HCT116 (cell line): ENCODE measurements around the gene ZNF469.

Source experiments
- EGR1 ChIP-seq: IDR thresholded peaks from 2 replicates; pipeline ENCODE4 v1.6.1; 2012; ENCODE audit warnings: low read depth
- EZH2 ChIP-seq: fragments of 200-600 bp; sonication (generic); IDR thresholded peaks from 2 replicates; pipeline ENCODE4 v1.6.1; 2017; ENCODE audit warnings: antibody characterized with exemption, mixed run types
- POLR2A ChIP-seq: IDR thresholded peaks from 2 replicates; pipeline ENCODE4 v1.7.0; 2011; ENCODE audit warnings: borderline replicate concordance; ENCODE audit not compliant: insufficient read depth, insufficient read length; ENCODE audit errors: extremely low read depth
- POLR2AphosphoS5 ChIP-seq: IDR thresholded peaks from 2 replicates; pipeline ENCODE4 v1.6.1; 2011; ENCODE audit warnings: mild to moderate bottlenecking, low read depth, low read length, moderate library complexity
- SP1 ChIP-seq: IDR thresholded peaks from 2 replicates; pipeline ENCODE4 v1.6.1; 2012; ENCODE audit warnings: low read depth
- ZFX ChIP-seq: fragments of 450-650 bp; IDR thresholded peaks from 2 replicates; pipeline ENCODE4 v1.6.1; 2017
- ZNF274 ChIP-seq: fragments of 200-500 bp; sonication (Bioruptor generic); IDR thresholded peaks from 2 replicates; pipeline ENCODE4 v1.6.1; 2014; ENCODE audit warnings: mild to moderate bottlenecking, low read depth, low read length, inconsistent platforms
- TF ChIP-seq, protein P1 (sequence below), 3 experiments: fragments of 200-600 bp in 1 of 3; sonication (generic) in 1 of 3; IDR thresholded peaks in 2 of 3; conservative IDR thresholded peaks in 1 of 3; 2 replicates each; pipeline ENCODE4 v1.5.1; 2012 to 2017; ENCODE audit warnings: low read depth in 2 of 3, low read length in 2 of 3, antibody characterized with exemption in 1 of 3, borderline replicate concordance in 1 of 3, control low read depth in 1 of 3, mild to moderate bottlenecking in 1 of 3, mixed read lengths in 1 of 3, mixed run types in 1 of 3, moderate library complexity in 1 of 3; ENCODE audit not compliant: insufficient read depth in 1 of 3
- TF ChIP-seq, protein P2 (sequence below): IDR thresholded peaks from 2 replicates; pipeline ENCODE4 v1.6.1; 2012

DNA sequence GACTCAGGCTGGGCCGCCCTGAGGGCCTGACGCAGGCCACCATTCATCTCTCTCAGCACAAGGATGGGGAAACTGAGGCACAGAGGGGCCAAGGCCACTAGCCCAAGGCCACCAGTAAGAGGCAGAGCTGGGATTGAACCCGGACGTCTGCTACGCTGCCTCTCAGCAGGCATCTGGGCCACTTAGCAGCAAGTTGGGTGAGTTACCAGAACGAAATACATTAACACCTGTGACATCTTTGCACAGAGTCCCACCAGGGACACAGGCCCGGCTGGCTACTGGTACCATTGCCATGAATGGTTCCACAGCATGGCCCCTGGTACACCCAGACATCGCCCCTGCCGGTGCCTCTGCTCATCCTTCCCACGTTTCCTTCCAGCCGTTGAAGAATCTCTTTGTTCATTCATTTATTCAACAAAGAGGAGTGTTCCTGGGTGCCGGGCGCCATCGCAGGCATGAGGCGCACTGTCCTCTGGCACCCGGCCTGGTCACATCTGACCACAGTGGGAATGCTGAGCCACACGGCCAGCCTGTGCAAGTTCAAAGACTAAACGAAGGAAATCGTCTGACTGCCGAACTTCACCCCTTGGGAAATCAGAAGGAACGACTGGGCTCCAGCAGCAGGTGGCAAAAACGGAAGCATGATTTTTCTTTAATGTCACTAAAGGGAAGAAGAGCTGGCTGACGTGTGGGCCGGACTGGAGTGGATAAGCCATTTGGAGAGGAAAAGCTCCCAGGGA, 7.4 kb upstream of the ZNF469 start:
- TF ChIP-seq, protein P1, sequence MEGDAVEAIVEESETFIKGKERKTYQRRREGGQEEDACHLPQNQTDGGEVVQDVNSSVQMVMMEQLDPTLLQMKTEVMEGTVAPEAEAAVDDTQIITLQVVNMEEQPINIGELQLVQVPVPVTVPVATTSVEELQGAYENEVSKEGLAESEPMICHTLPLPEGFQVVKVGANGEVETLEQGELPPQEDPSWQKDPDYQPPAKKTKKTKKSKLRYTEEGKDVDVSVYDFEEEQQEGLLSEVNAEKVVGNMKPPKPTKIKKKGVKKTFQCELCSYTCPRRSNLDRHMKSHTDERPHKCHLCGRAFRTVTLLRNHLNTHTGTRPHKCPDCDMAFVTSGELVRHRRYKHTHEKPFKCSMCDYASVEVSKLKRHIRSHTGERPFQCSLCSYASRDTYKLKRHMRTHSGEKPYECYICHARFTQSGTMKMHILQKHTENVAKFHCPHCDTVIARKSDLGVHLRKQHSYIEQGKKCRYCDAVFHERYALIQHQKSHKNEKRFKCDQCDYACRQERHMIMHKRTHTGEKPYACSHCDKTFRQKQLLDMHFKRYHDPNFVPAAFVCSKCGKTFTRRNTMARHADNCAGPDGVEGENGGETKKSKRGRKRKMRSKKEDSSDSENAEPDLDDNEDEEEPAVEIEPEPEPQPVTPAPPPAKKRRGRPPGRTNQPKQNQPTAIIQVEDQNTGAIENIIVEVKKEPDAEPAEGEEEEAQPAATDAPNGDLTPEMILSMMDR (IDR thresholded peaks at IDR 0.05 in 2 of 3, conservative IDR thresholded peaks at IDR 0.05 in 1 of 3; ENCODE audit: borderline replicate concordance in 1 of 3, insufficient read depth in 1 of 3, low read depth in 2 of 3, low read length in 2 of 3): no peak
- TF ChIP-seq POLR2A (no peak), POLR2AphosphoS5 (no peak), EGR1 (no peak), SP1 (no peak), ZNF274 (no peak), EZH2 (no peak), ZFX (no peak)
- TF ChIP-seq, protein P2, sequence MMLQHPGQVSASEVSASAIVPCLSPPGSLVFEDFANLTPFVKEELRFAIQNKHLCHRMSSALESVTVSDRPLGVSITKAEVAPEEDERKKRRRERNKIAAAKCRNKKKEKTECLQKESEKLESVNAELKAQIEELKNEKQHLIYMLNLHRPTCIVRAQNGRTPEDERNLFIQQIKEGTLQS: no peak
